HCT116 (cell line): Measurements from ENCODE around the gene C1QTNF4. TPM values are rescaled to one million over a fixed set of nuclear protein-coding genes. Genes with fewer than 3 reads are reported as not detected.

Source experiments
- ATAC-seq: fragments of 200-7000 bp; cut with Tn5 transposase; 2 replicates; pipeline ENCODE4 v1.9.1; 2020; ENCODE audit warnings: mild to moderate bottlenecking, moderate library complexity
- BruUV-seq: library from RNA; stranded (reverse); fragments of 400-500 nt; replicated peaks from 2 replicates; lab custom pipeline; 2021; lab: Mats Ljungman, UMichigan
- CTCF ChIA-PET: fragments of 300-600 bp; sonication (Branson Sonifier 250); formaldehyde crosslinking; loops from one replicate; lab custom pipeline; 2021; ENCODE audit warnings: antibody characterized with exemption; lab: Charles Lee
- POLR2A ChIA-PET: fragments of 300-600, 350-600 bp; sonication (Branson Sonifier 250); formaldehyde crosslinking; loops from one replicate; lab custom pipeline; 2021; ENCODE audit warnings: antibody characterized with exemption; lab: Charles Lee
- RAD21 ChIA-PET, 2 experiments: fragments of 300-600 bp; sonication (Branson Sonifier 250); formaldehyde crosslinking; loops; one replicate each; lab custom pipeline; 2023; ENCODE audit warnings: low total read pairs in 2 of 2; ENCODE audit not compliant: uncharacterized antibody in 2 of 2, unreplicated experiment in 2 of 2, low non-redundant PET in 1 of 2; lab: Charles Lee
- DNase-seq: peaks from one replicate; pipeline ENCODE4 v3.0.0-alpha.2; 2010; ENCODE audit warnings: low read depth, low spot score
- H2AFZ ChIP-seq: fragments of 200-600 bp; shearing (Covaris generic), sonication (generic); 2 replicates; pipeline ENCODE4 v1.6.1; 2017; ENCODE audit warnings: low read depth, mixed run types, mixed read lengths, antibody characterized with exemption, low read length; ENCODE audit not compliant: poor library complexity, severe bottlenecking
- H3K27ac ChIP-seq: 2 replicates; pipeline ENCODE4 v1.5.1; 2012; ENCODE audit warnings: low read depth, low read length
- H3K27me3 ChIP-seq: fragments of 200-600 bp; sonication (generic); 2 replicates; pipeline ENCODE4 v1.6.1; 2016; ENCODE audit warnings: mixed run types, low read length, mixed read lengths; ENCODE audit not compliant: insufficient read depth
- H3K36me3 ChIP-seq, 2 experiments: fragments of 200-500 bp in 1 of 2; fragments of 200-600 bp in 1 of 2; sonication (Bioruptor generic) in 1 of 2; sonication (generic) in 1 of 2; 2 replicates each; pipeline versions ENCODE4 v1.5.1 to v1.6.1; 2014 to 2016; ENCODE audit warnings: low read length in 2 of 2, inconsistent platforms in 1 of 2, mixed read lengths in 1 of 2, mixed run types in 1 of 2; ENCODE audit not compliant: insufficient read depth in 2 of 2, control insufficient read depth in 1 of 2
- H3K4me1 ChIP-seq, 2 experiments: fragments of 200-600 bp in 1 of 2; sonication (generic) in 1 of 2; 2 replicates each; pipeline versions ENCODE4 v1.5.1 to v1.6.1; 2012 to 2017; ENCODE audit warnings: low read length in 2 of 2, inconsistent platforms in 1 of 2, mild to moderate bottlenecking in 1 of 2, mixed read lengths in 1 of 2, mixed run types in 1 of 2, moderate library complexity in 1 of 2; ENCODE audit not compliant: insufficient read depth in 2 of 2, control insufficient read depth in 1 of 2
- H3K4me2 ChIP-seq: fragments of 200-600 bp; sonication (generic); 2 replicates; pipeline ENCODE4 v1.6.1; 2017; ENCODE audit warnings: mixed run types, low read length, mixed read lengths
- H3K4me3 ChIP-seq, 2 experiments: fragments of 200-600 bp in 1 of 2; sonication (generic) in 1 of 2; replicated peaks in 1 of 2; 2 replicates each; pipeline ENCODE4 v1.5.1; 2011 to 2016; ENCODE audit warnings: low read length in 2 of 2, control low read depth in 1 of 2, low read depth in 1 of 2, mild to moderate bottlenecking in 1 of 2, mixed read lengths in 1 of 2, mixed run types in 1 of 2
- H3K79me2 ChIP-seq: fragments of 200-600 bp; sonication (generic); 2 replicates; pipeline ENCODE4 v1.6.1; 2017; ENCODE audit warnings: mild to moderate bottlenecking, mixed run types, low read length, moderate library complexity, mixed read lengths; ENCODE audit not compliant: insufficient read depth
- H3K9ac ChIP-seq: fragments of 200-600 bp; sonication (generic); 2 replicates; pipeline ENCODE4 v1.6.1; 2016; ENCODE audit warnings: low read length, mixed read lengths
- H3K9me2 ChIP-seq: fragments of 200-600 bp; sonication (generic), shearing (Covaris generic); 2 replicates; pipeline ENCODE4 v1.6.1; 2017; ENCODE audit warnings: mixed run types, mild to moderate bottlenecking, moderate library complexity; ENCODE audit not compliant: insufficient read depth
- H3K9me3 ChIP-seq, 2 experiments: fragments of 200-500 bp in 1 of 2; fragments of 200-600 bp in 1 of 2; sonication (Bioruptor generic) in 1 of 2; sonication (generic) in 1 of 2; 2 replicates each; pipeline ENCODE4 v1.6.1; 2014 to 2017; ENCODE audit warnings: low read length in 2 of 2, mixed read lengths in 2 of 2, inconsistent platforms in 1 of 2, low read depth in 1 of 2, mild to moderate bottlenecking in 1 of 2, mixed run types in 1 of 2, moderate library complexity in 1 of 2; ENCODE audit not compliant: control insufficient read depth in 1 of 2, insufficient read depth in 1 of 2
- H4K20me1 ChIP-seq: fragments of 200-600 bp; sonication (generic), shearing (Covaris generic); 2 replicates; pipeline ENCODE4 v1.6.1; 2017; ENCODE audit warnings: mixed run types, mild to moderate bottlenecking, moderate library complexity; ENCODE audit not compliant: insufficient read depth
- ATF3 ChIP-seq: IDR thresholded peaks from 2 replicates; pipeline ENCODE4 v1.6.1; 2012
- CEBPB ChIP-seq: IDR thresholded peaks from 2 replicates; pipeline ENCODE4 v1.6.1; 2012; ENCODE audit warnings: low read depth
- CTCF ChIP-seq, 3 experiments: fragments of 200-600 bp in 1 of 3; sonication (generic) in 1 of 3; IDR thresholded peaks in 2 of 3; conservative IDR thresholded peaks in 1 of 3; 2 replicates each; pipeline ENCODE4 v1.5.1; 2012 to 2017; ENCODE audit warnings: low read depth in 2 of 3, low read length in 2 of 3, antibody characterized with exemption in 1 of 3, borderline replicate concordance in 1 of 3, control low read depth in 1 of 3, mild to moderate bottlenecking in 1 of 3, mixed read lengths in 1 of 3, mixed run types in 1 of 3, moderate library complexity in 1 of 3; ENCODE audit not compliant: insufficient read depth in 1 of 3
- EGR1 ChIP-seq: IDR thresholded peaks from 2 replicates; pipeline ENCODE4 v1.6.1; 2012; ENCODE audit warnings: low read depth
- ELF1 ChIP-seq: IDR thresholded peaks from 2 replicates; pipeline ENCODE4 v1.6.1; 2012; ENCODE audit warnings: low read depth, borderline replicate concordance
- POLR2A ChIP-seq: IDR thresholded peaks from 2 replicates; pipeline ENCODE4 v1.7.0; 2011; ENCODE audit warnings: borderline replicate concordance; ENCODE audit not compliant: insufficient read depth, insufficient read length; ENCODE audit errors: extremely low read depth
- SIN3A ChIP-seq: IDR thresholded peaks from 2 replicates; pipeline ENCODE4 v1.6.1; 2012; ENCODE audit warnings: low read depth
- SP1 ChIP-seq: IDR thresholded peaks from 2 replicates; pipeline ENCODE4 v1.6.1; 2012; ENCODE audit warnings: low read depth
- TCF7L2 ChIP-seq: IDR thresholded peaks from 2 replicates; pipeline ENCODE4 v1.7.0; 2011; ENCODE audit warnings: borderline replicate concordance, inconsistent platforms; ENCODE audit not compliant: insufficient read depth, insufficient read length; ENCODE audit errors: extremely low read depth
- YY1 ChIP-seq: IDR thresholded peaks from 2 replicates; pipeline ENCODE4 v1.6.1; 2011; ENCODE audit warnings: low read length, low read depth, moderate library complexity, mild to moderate bottlenecking; ENCODE audit not compliant: insufficient replicate concordance; ENCODE audit errors: extremely low read depth
- ZFX ChIP-seq: fragments of 450-650 bp; IDR thresholded peaks from 2 replicates; pipeline ENCODE4 v1.6.1; 2017
- intact Hi-C: fragments of 100-400 bp; cut with micrococcal nuclease; formaldehyde crosslinking; loops from 2 replicates; pipeline ENCODE4 v1.10.0; 2022
- total RNA-seq: library from RNA; stranded (reverse); gene quantifications from one replicate; pipeline ENCODE4 v1.2.1, GENCODE V29; 2021; ENCODE audit not compliant: unreplicated experiment

C1QTNF4 gene
- total RNA-seq, 1 experiment from 2014 or later: 0.34 TPM

- TF ChIP-seq EGR1 (0 out of 2 replicates have a peak, but pooled peaks have one; percentile 27), ZFX (peak; percentile 83), SP1 (peak; percentile 40), TCF7L2 (no peak)
Observed at GRCh38 chr11:47552566-47553405, 41.4 kb downstream of the C1QTNF4 start, which contains the start of gene CELF1 (continued).

- Histone ChIP-seq H3K9me2 (no peaks in the 10 kb centered on the region), H3K4me2 (peak overlapping the region; percentile 98), H2AFZ (no peak overlapping the region), H3K4me3 (peak overlapping the region; percentile 94 to 97), H3K27me3 (no peaks in the 10 kb centered on the region), H3K9ac (peak overlapping the region; percentile 92), H3K4me1 (peaks cover 13 to 30% of the 10 kb centered on the region in 2 experiments), H3K9me3 (no peaks in the 10 kb centered on the region), H3K36me3 (peaks cover 0 to 4% of the 10 kb centered on the region in 2 experiments; a peak in 1 of 4 replicates), H3K27ac (peak overlapping the region; percentile 93), H3K79me2 (peaks cover 62% of the 10 kb centered on the region), H4K20me1 (peaks cover 6% of the 10 kb centered on the region; the same call in 1 of the 2 replicates)
- ATAC-seq (peak; percentile 7), DNase-seq (no peak)
- RAD21 ChIA-PET: no interaction called here
- TF ChIP-seq CEBPB (no peak), CTCF (IDR thresholded peaks at IDR 0.05 in 2 of 3, conservative IDR thresholded peaks at IDR 0.05 in 1 of 3; ENCODE audit: borderline replicate concordance in 1 of 3, insufficient read depth in 1 of 3, low read depth in 2 of 3, low read length in 2 of 3) (no peak), POLR2A (no peak), ATF3 (no peak), YY1 (no peak), ELF1 (no peak), TCF7L2 (no peak), SIN3A (no peak)
- CTCF ChIA-PET: interaction anchor here (0.7 to 2.0 kb wide), 4 partner anchors 11 to 98 kb away, joined by 3 to 9 read pairs (median 7); partner anchors contain the start of gene PTPMT1
- BruUV-seq: no TSS peak
- intact Hi-C loops: loop anchor here (5.0 to 10.0 kb wide), 2 partner anchors 127 to 215 kb away; partner anchors contain the start of genes FNBP4 and PSMC3
- POLR2A ChIA-PET: interaction anchor here (1.0 to 1.5 kb wide), 4 partner anchors 12 to 31 kb away, joined by 3 read pairs; no protein-coding TSS in a partner anchor
Observed at GRCh38 chr11:47552056-47552565, 42.1 kb downstream of the C1QTNF4 start.
